K562 (cell line): ENCODE results near the gene TMC1. TPM values are rescaled to one million over a fixed set of nuclear protein-coding genes. Genes with fewer than 3 reads are reported as not detected.

Experiments
- EHMT2 ChIP-seq: fragments of 450-650 bp; IDR thresholded peaks from 2 replicates; pipeline ENCODE4 v1.6.1; 2018; ENCODE audit warnings: antibody characterized with exemption
- HNRNPK ChIP-seq: fragments of 200-400 bp; formaldehyde crosslinking; IDR thresholded peaks from one replicate; pipeline ENCODE4 v1.6.1; 2018; ENCODE audit warnings: mild to moderate bottlenecking, low read depth, low read length; ENCODE audit not compliant: poor library complexity, severe bottlenecking
- JUN ChIP-seq, 2 experiments: sonication (generic) in 1 of 2; formaldehyde crosslinking in 1 of 2; IDR thresholded peaks; 2 replicates each; pipeline versions ENCODE4 v1.6.1 to v1.8.0; 2012 to 2022; ENCODE audit warnings: borderline replicate concordance in 2 of 2, mild to moderate bottlenecking in 2 of 2, improper control_type of control experiment in 1 of 2, low read depth in 1 of 2, low read length in 1 of 2, missing genetic modification reagents in 1 of 2
- PHF20 ChIP-seq: fragments of 450-650 bp; IDR thresholded peaks from 2 replicates; pipeline ENCODE4 v1.6.1; 2018; ENCODE audit not compliant: partially characterized antibody
- PURB ChIP-seq: sonication (generic); formaldehyde crosslinking; IDR thresholded peaks from 2 replicates; pipeline ENCODE4 v1.9.0; 2021; ENCODE audit warnings: low read depth, mild to moderate bottlenecking, missing genetic modification reagents
- SPI1 ChIP-seq: IDR thresholded peaks from 2 replicates; pipeline ENCODE4 v1.6.1; 2011; ENCODE audit warnings: low read depth, low read length, control low read depth, borderline replicate concordance
- TAF15 ChIP-seq: fragments of 200-400 bp; formaldehyde crosslinking; IDR thresholded peaks from 2 replicates; pipeline ENCODE4 v1.6.1; 2017; ENCODE audit warnings: mild to moderate bottlenecking, low read depth, low read length, moderate library complexity
- TFAM ChIP-seq: fragments of 250-450 bp; sonication (Bioruptor Pico); conservative IDR thresholded peaks from 2 replicates; pipeline ENCODE4 v1.5.0; 2021; ENCODE audit warnings: mild to moderate bottlenecking, moderate library complexity
- TOE1 ChIP-seq, 2 experiments: fragments of 450-650 bp in 1 of 2; sonication (generic) in 1 of 2; formaldehyde crosslinking in 1 of 2; IDR thresholded peaks; 2 replicates each; pipeline versions ENCODE4 v1.7.1 to v1.8.0; 2016 to 2022; ENCODE audit warnings: borderline replicate concordance in 2 of 2, mild to moderate bottlenecking in 2 of 2, antibody characterized with exemption in 1 of 2, inconsistent platforms in 1 of 2, low read depth in 1 of 2, missing genetic modification reagents in 1 of 2, moderate library complexity in 1 of 2
- WHSC1 ChIP-seq: IDR thresholded peaks from one replicate; pipeline ENCODE4 v1.6.1; 2012; ENCODE audit warnings: low read length, control low read depth, inconsistent platforms
- ZFP30 ChIP-seq: fragments of 250-450 bp; sonication (Bioruptor Pico); IDR thresholded peaks from 2 replicates; pipeline ENCODE4 v1.8.0; 2022; ENCODE audit warnings: moderate library complexity, mild to moderate bottlenecking, inconsistent platforms, borderline replicate concordance
- ZNF280B ChIP-seq: fragments of 250-450 bp; sonication (Bioruptor Pico); IDR thresholded peaks from 2 replicates; pipeline ENCODE4 v1.5.1; 2021; ENCODE audit warnings: mild to moderate bottlenecking
- ZNF507 ChIP-seq: conservative IDR thresholded peaks from 2 replicates; pipeline ENCODE4 v1.6.1; 2017; ENCODE audit warnings: missing genetic modification characterization, missing compliant biosample characterization
- ZNF707 ChIP-seq: fragments of 250-450 bp; sonication (Bioruptor Pico); conservative IDR thresholded peaks from 2 replicates; pipeline ENCODE4 v1.8.0; 2022; ENCODE audit warnings: inconsistent platforms, mild to moderate bottlenecking, moderate library complexity
- polyA plus RNA-seq, 8 experiments: library from polyadenylated mRNA; depleted of rRNA in 4 of 8; stranded (reverse) in 5 of 8; unstranded in 3 of 8; fragments of >200 nt; fragmentation: Nextera tagmentation in 2 of 8; fragmentation: Illumina TruSeq in 1 of 8; extraction: Ambion mirVana in 2 of 8; extraction: Trizol in 1 of 8; gene quantifications; 2 replicates each; pipeline versions ENCODE4 v1.2.1 to v1.2.3, GENCODE V29; 2011 to 2014; ENCODE audit warnings: inconsistent platforms in 1 of 8, missing spikeins in 1 of 8
- total RNA-seq, 7 experiments: library from RNA; depleted of rRNA in 6 of 7; stranded (reverse); fragments of >200 nt in 6 of 7; fragmentation: Illumina TruSeq in 2 of 7; extraction: Trizol in 2 of 7; gene quantifications; 2 replicates each; pipeline versions ENCODE4 v1.2.1 to v1.2.3, GENCODE V29; 2011 to 2021; ENCODE audit warnings: low replicate concordance in 1 of 7
- TF ChIP-seq, protein P1 (sequence below): fragments of 450-650 bp; IDR thresholded peaks from 2 replicates; pipeline ENCODE4 v1.6.1; 2016; ENCODE audit warnings: mild to moderate bottlenecking, moderate library complexity

Gene TMC1
- total and polyA plus RNA-seq, 9 of the 15 experiments (the other 6 are each of a cell fraction or from before 2014, with no cell fraction given), result 0.10 to 0.15 TPM; not detected in 7

DNA sequence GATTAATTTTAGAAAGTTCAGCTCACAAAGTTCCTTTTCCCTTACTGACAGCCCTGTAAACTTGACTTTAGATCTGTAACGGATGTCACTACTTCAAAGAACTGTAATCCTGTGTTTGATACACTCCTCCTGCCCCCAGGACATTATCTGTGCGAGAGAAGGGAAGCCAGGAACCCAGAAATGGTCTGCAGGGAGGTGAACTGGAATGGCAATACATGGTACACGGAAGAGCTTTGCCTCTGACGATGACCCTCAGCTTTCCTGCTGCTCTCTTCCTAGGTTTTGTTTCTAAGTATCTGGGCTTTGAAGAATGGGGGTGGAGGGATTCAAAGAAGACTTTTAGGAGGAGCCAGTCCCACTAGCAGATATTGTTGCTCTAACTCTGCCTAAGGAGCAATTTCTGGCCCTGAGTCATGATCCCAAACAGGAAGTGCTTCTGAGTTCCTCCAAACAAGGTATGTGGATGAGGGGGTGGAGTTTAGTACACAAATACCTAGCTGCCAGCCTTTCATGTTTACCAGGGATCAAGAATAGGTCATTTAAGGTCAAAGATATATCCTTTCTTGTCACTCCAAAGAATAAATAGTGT lies 43.4 kb upstream of the TMC1 start (continued):
- TF ChIP-seq, protein P1, sequence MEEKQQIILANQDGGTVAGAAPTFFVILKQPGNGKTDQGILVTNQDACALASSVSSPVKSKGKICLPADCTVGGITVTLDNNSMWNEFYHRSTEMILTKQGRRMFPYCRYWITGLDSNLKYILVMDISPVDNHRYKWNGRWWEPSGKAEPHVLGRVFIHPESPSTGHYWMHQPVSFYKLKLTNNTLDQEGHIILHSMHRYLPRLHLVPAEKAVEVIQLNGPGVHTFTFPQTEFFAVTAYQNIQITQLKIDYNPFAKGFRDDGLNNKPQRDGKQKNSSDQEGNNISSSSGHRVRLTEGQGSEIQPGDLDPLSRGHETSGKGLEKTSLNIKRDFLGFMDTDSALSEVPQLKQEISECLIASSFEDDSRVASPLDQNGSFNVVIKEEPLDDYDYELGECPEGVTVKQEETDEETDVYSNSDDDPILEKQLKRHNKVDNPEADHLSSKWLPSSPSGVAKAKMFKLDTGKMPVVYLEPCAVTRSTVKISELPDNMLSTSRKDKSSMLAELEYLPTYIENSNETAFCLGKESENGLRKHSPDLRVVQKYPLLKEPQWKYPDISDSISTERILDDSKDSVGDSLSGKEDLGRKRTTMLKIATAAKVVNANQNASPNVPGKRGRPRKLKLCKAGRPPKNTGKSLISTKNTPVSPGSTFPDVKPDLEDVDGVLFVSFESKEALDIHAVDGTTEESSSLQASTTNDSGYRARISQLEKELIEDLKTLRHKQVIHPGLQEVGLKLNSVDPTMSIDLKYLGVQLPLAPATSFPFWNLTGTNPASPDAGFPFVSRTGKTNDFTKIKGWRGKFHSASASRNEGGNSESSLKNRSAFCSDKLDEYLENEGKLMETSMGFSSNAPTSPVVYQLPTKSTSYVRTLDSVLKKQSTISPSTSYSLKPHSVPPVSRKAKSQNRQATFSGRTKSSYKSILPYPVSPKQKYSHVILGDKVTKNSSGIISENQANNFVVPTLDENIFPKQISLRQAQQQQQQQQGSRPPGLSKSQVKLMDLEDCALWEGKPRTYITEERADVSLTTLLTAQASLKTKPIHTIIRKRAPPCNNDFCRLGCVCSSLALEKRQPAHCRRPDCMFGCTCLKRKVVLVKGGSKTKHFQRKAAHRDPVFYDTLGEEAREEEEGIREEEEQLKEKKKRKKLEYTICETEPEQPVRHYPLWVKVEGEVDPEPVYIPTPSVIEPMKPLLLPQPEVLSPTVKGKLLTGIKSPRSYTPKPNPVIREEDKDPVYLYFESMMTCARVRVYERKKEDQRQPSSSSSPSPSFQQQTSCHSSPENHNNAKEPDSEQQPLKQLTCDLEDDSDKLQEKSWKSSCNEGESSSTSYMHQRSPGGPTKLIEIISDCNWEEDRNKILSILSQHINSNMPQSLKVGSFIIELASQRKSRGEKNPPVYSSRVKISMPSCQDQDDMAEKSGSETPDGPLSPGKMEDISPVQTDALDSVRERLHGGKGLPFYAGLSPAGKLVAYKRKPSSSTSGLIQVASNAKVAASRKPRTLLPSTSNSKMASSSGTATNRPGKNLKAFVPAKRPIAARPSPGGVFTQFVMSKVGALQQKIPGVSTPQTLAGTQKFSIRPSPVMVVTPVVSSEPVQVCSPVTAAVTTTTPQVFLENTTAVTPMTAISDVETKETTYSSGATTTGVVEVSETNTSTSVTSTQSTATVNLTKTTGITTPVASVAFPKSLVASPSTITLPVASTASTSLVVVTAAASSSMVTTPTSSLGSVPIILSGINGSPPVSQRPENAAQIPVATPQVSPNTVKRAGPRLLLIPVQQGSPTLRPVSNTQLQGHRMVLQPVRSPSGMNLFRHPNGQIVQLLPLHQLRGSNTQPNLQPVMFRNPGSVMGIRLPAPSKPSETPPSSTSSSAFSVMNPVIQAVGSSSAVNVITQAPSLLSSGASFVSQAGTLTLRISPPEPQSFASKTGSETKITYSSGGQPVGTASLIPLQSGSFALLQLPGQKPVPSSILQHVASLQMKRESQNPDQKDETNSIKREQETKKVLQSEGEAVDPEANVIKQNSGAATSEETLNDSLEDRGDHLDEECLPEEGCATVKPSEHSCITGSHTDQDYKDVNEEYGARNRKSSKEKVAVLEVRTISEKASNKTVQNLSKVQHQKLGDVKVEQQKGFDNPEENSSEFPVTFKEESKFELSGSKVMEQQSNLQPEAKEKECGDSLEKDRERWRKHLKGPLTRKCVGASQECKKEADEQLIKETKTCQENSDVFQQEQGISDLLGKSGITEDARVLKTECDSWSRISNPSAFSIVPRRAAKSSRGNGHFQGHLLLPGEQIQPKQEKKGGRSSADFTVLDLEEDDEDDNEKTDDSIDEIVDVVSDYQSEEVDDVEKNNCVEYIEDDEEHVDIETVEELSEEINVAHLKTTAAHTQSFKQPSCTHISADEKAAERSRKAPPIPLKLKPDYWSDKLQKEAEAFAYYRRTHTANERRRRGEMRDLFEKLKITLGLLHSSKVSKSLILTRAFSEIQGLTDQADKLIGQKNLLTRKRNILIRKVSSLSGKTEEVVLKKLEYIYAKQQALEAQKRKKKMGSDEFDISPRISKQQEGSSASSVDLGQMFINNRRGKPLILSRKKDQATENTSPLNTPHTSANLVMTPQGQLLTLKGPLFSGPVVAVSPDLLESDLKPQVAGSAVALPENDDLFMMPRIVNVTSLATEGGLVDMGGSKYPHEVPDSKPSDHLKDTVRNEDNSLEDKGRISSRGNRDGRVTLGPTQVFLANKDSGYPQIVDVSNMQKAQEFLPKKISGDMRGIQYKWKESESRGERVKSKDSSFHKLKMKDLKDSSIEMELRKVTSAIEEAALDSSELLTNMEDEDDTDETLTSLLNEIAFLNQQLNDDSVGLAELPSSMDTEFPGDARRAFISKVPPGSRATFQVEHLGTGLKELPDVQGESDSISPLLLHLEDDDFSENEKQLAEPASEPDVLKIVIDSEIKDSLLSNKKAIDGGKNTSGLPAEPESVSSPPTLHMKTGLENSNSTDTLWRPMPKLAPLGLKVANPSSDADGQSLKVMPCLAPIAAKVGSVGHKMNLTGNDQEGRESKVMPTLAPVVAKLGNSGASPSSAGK, result no peak
- TF ChIP-seq TOE1 (IDR thresholded peaks at IDR 0.05; ENCODE audit: borderline replicate concordance) (no peak), TOE1 (CRISPR knock-in tag; IDR thresholded peaks at IDR 0.05; ENCODE audit: borderline replicate concordance, low read depth) (no peak), ZNF707 (CRISPR knock-in tag) (no peak), SPI1 (peak; percentile 89), EHMT2 (no peak), ZNF507 (tag) (no peak), ZNF280B (no peak), PURB (CRISPR knock-in tag) (no peak), HNRNPK (no peak), TFAM (CRISPR knock-in tag) (no peak), ZFP30 (no peak), JUN (IDR thresholded peaks at IDR 0.05; ENCODE audit: borderline replicate concordance, low read depth, low read length) (no peak), JUN (CRISPR knock-in tag; IDR thresholded peaks at IDR 0.05; ENCODE audit: borderline replicate concordance) (no peak), TAF15 (no peak), WHSC1 (no peak), PHF20 (no peak)
